HUDEP-2 (cell line): ENCODE data around the gene SIKE1.
"Not testable (repeated sequence)": the region's sequence is repeated elsewhere in the genome, so short reads cannot be mapped to it uniquely, and the experiment has no call there.

Source experiments
- DNase-seq, 76 experiments: peaks; one replicate each; lab custom pipeline; 2025; ENCODE audit not compliant: unreplicated experiment in 76 of 76; lab: John Stamatoyannopoulos, UW

SIKE1 gene

GRCh38 chr1:114756009-114756892 lies 24.2 kb downstream of the SIKE1 start:
- DNase-seq = no peak

- no peak for DNase-seq
Measured at GRCh38 chr1:114755006-114755931, 25.2 kb downstream of the SIKE1 start.

GRCh38 chr1:114753702-114754101 lies 26.8 kb downstream of the SIKE1 start:
- not testable (repeated sequence) for DNase-seq

GRCh38 chr1:114753143-114753542 lies 27.3 kb downstream of the SIKE1 start:
- no peak for DNase-seq

- DNase-seq = no peak
Measured at GRCh38 chr1:114750780-114751179, 29.7 kb downstream of the SIKE1 start.

GRCh38 chr1:114749835-114750234 lies 30.6 kb downstream of the SIKE1 start:
- no peak for DNase-seq

DNA sequence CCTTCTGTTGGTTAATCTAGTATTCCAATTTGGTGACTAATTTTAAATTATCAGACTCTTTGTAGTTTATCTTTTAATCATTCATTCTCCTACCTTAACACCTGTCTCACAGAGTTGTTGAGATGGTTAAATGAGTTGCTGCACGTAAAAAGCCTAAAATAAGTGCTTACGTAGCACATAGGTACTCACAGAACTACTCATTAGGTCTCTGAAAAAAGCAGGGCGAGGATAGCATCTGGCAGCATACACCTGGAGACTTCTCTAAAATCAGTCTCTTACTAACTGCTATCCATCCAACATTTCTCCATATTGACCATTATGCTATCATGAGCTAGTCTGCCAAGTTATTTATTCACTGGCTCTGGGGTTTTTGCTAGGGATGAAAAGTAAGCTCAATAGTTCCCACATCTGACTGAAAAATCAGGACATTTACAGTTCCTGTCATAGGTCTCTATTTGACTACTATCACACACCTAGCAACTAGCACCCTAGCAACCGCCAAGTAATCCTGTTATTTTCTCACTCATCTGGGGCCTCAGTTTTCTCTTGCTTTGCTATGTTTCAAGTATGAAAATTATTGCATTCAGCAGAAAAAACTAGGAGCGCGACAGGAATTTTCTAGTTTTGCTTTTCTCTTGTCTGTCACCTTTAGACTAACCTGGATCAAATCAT lies 33.9 kb downstream of the SIKE1 start:
- DNase-seq = no peak

- DNase-seq = no peak
Measured at GRCh38 chr1:114745291-114745690, 35.2 kb downstream of the SIKE1 start.

DNA sequence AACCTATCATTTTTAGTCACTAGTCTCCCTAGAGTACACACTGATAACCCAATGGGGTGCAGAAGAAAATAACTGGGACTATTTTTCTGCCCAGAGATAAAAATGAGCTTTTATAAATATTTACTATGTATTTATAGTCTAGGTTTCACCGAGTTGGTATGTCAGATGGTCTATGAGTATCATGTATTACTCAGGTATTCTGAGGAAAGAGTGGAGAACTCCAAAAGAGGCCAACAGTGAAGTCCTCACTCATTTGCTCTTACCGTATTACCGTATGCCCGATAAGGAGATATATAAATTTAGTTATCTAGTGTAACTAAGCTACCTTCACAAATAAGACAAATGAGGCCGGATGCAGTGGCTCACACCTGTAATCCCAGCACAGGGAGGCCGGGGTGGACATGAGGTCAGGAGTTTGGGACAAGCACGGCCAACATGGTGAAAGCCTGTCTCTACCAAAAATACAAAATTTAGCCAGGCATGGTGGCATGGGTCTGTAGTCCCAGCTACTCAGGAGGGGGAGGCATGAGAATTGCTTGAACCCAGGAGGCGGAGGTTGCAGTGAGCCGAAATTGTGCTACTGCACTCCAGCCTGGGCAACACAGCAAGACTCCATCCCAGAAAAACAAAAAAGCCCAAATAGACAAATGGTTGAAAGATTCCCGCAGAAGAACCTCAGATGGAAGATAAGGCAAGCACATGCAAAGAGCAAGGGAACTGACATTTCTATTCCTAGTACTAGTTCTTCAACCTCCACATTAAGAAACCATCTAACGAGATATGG lies 38.3 kb downstream of the SIKE1 start:
- DNase-seq = no peak

DNA sequence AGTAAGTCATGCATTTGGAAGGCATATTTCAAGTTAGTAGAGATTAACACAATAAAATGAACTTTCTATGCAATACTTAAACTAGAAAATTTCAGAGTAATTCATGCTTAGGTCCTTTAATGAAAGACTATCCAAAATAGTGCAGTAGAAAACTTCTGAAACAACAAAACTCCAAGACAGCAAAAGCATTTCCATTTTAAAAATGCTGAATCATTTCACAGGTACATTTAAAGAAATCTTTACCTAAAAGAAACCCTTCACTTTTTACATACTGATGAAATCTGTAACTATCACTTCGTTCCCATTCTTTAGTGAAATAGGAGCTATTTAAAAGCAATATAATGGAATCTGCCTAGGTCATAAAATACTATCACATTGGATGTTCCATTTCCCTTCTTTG lies 40.2 kb downstream of the SIKE1 start:
- DNase-seq = no peak

- DNase-seq = no peak
Measured at GRCh38 chr1:114737314-114737849, 43.1 kb downstream of the SIKE1 start.

- DNase-seq = no peak
Measured at GRCh38 chr1:114735479-114735878, 45.0 kb downstream of the SIKE1 start.

GRCh38 chr1:114729782-114730181 lies 50.7 kb downstream of the SIKE1 start:
- no peak for DNase-seq

GRCh38 chr1:114728553-114728952 lies 51.9 kb downstream of the SIKE1 start:
- no peak for DNase-seq

DNA sequence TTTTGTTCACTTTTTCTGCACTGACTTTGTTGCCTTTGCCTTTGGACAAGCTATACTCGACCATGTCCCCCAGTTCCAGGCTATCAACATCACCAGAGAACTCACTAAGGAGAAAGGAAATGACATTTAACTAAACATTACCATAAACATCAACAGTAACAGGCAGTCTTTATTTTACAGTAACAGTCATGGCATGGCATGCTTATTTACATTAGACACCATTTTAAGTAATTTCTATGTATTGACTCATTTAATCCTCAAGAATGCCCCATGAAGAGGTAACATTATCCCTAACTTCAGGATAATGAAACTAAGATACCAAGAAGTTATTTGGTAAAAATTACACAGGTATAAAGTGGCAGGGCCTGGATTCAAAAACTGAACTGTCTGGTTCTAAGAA lies 55.3 kb downstream of the SIKE1 start:
- DNase-seq = no peak

DNA sequence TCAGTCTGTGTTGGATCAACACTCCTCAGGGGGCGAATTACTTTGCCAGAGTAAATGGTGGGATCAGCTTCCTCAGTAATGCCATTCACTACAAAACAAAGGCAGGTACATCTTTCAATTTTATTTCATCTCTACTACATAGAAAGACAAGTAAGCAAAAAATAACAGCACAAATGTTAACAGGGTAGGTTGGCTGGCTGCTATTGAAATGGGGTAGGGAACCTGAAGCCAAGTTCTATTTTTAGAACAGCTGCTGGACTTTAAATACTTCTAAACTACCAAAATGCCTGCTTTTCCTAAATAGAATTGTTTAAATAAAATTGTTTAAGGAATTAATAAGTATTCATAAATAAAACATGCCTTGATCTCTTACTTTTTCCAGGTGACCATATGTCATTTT lies 56.6 kb downstream of the SIKE1 start:
- no peak for DNase-seq

- DNase-seq = no peak
Measured at GRCh38 chr1:114723457-114723856, 57.0 kb downstream of the SIKE1 start.

- DNase-seq = no peak
Measured at GRCh38 chr1:114720492-114720891, 60.0 kb downstream of the SIKE1 start.
